ENCODE measurements around the gene MAN1B1. TPM values are rescaled to one million over a fixed set of nuclear protein-coding genes. Genes with fewer than 3 reads are reported as not detected.

The MAN1B1 gene
- total RNA-seq, 1 experiment from 2014 or later, result 83.1 TPM

- H3K4me3 ChIP-seq, result no peak overlapping the region
- peaks cover 31% of the 10 kb centered on the region for H3K36me3 ChIP-seq
- no peak for DNase-seq
- no peaks in the 10 kb centered on the region for H3K27me3 ChIP-seq
- H3K9me3 ChIP-seq, result no peaks in the 10 kb centered on the region
These were observed 9.1 kb downstream of the MAN1B1 start for GRCh38 chr9:137095664-137096517.

- no peaks in the 10 kb centered on the region for H3K9me3 ChIP-seq
- H3K36me3 ChIP-seq, result peaks cover 38% of the 10 kb centered on the region
- no peaks in the 10 kb centered on the region for H3K27me3 ChIP-seq
- H3K4me3 ChIP-seq, result no peak overlapping the region
- no peak for DNase-seq
These were observed 10.2 kb downstream of the MAN1B1 start for GRCh38 chr9:137096785-137097546.

- DNase-seq, result no peak
- H3K36me3 ChIP-seq, result peaks cover 36% of the 10 kb centered on the region
These were observed 11.1 kb downstream of the MAN1B1 start for GRCh38 chr9:137097761-137098462.

GRCh38 chr9:137099231-137099630, 12.4 kb downstream of the MAN1B1 start:
- Histone ChIP-seq H3K4me3 (no peak overlapping the region), H3K27me3 (no peaks in the 10 kb centered on the region), H3K9me3 (no peaks in the 10 kb centered on the region), H3K36me3 (peaks cover 33% of the 10 kb centered on the region)
- no peak for DNase-seq

More at GRCh38 chr9:137097761-137098462, 11.1 kb downstream of the MAN1B1 start:
- H3K4me3 ChIP-seq, result no peak overlapping the region
- no peaks in the 10 kb centered on the region for H3K9me3 ChIP-seq
- no peaks in the 10 kb centered on the region for H3K27me3 ChIP-seq

- Histone ChIP-seq H3K9me3 (no peaks in the 10 kb centered on the region), H3K36me3 (peaks cover 24% of the 10 kb centered on the region), H3K4me3 (no peak overlapping the region), H3K27me3 (no peaks in the 10 kb centered on the region)
- no peak for DNase-seq
These were observed 16.6 kb downstream of the MAN1B1 start for GRCh38 chr9:137103206-137103999.

GRCh38 chr9:137105814-137106661, 19.3 kb downstream of the MAN1B1 start:
- DNase-seq, result no peak
- Histone ChIP-seq H3K4me3 (no peak overlapping the region), H3K36me3 (peaks cover 17% of the 10 kb centered on the region), H3K27me3 (no peaks in the 10 kb centered on the region), H3K9me3 (no peaks in the 10 kb centered on the region)

- H3K9me3 ChIP-seq, result no peaks in the 10 kb centered on the region
- H3K4me3 ChIP-seq, result no peak overlapping the region
- H3K36me3 ChIP-seq, result peaks cover 11% of the 10 kb centered on the region
- no peaks in the 10 kb centered on the region for H3K27me3 ChIP-seq
- DNase-seq, result no peak
These were observed 20.0 kb downstream of the MAN1B1 start for GRCh38 chr9:137106662-137107250.

- Histone ChIP-seq H3K9me3 (no peaks in the 10 kb centered on the region), H3K27me3 (no peaks in the 10 kb centered on the region), H3K4me3 (no peak overlapping the region), H3K36me3 (peaks cover 11% of the 10 kb centered on the region)
- no peak for DNase-seq
These were observed 20.6 kb downstream of the MAN1B1 start for GRCh38 chr9:137107312-137107921.

- no peaks in the 10 kb centered on the region for H3K9me3 ChIP-seq
- H3K4me3 ChIP-seq, result no peak overlapping the region
- DNase-seq, result no peak
- H3K36me3 ChIP-seq, result peaks cover 16% of the 10 kb centered on the region
- H3K27me3 ChIP-seq, result no peaks in the 10 kb centered on the region
These were observed 21.2 kb downstream of the MAN1B1 start for GRCh38 chr9:137107982-137108381.

GRCh38 chr9:137108608-137109249, 21.9 kb downstream of the MAN1B1 start:
- Histone ChIP-seq H3K4me3 (no peak overlapping the region), H3K36me3 (peaks cover 17% of the 10 kb centered on the region), H3K27me3 (no peaks in the 10 kb centered on the region), H3K9me3 (no peaks in the 10 kb centered on the region)
- no peak for DNase-seq

GRCh38 chr9:137109250-137110146, 22.7 kb downstream of the MAN1B1 start:
- no peaks in the 10 kb centered on the region for H3K9me3 ChIP-seq
- DNase-seq, result no peak
- no peaks in the 10 kb centered on the region for H3K27me3 ChIP-seq
- no peak overlapping the region for H3K4me3 ChIP-seq
- H3K36me3 ChIP-seq, result peaks cover 14% of the 10 kb centered on the region

GRCh38 chr9:137110147-137110910, 23.5 kb downstream of the MAN1B1 start:
- Histone ChIP-seq H3K27me3 (no peaks in the 10 kb centered on the region), H3K36me3 (peaks cover 14% of the 10 kb centered on the region), H3K4me3 (no peak overlapping the region), H3K9me3 (no peaks in the 10 kb centered on the region)
- no peak for DNase-seq
